AG08395 (cell line): ENCODE data around the gene TP53BP2.
"Not testable (repeated sequence)": the region's sequence is repeated elsewhere in the genome, so short reads cannot be mapped to it uniquely, and the experiment has no call there.

Source experiments
- DNase-seq: peaks from one replicate; pipeline ENCODE4 v3.0.0; 2012; ENCODE audit warnings: mixed read lengths, low spot score

Gene TP53BP2, protein sequence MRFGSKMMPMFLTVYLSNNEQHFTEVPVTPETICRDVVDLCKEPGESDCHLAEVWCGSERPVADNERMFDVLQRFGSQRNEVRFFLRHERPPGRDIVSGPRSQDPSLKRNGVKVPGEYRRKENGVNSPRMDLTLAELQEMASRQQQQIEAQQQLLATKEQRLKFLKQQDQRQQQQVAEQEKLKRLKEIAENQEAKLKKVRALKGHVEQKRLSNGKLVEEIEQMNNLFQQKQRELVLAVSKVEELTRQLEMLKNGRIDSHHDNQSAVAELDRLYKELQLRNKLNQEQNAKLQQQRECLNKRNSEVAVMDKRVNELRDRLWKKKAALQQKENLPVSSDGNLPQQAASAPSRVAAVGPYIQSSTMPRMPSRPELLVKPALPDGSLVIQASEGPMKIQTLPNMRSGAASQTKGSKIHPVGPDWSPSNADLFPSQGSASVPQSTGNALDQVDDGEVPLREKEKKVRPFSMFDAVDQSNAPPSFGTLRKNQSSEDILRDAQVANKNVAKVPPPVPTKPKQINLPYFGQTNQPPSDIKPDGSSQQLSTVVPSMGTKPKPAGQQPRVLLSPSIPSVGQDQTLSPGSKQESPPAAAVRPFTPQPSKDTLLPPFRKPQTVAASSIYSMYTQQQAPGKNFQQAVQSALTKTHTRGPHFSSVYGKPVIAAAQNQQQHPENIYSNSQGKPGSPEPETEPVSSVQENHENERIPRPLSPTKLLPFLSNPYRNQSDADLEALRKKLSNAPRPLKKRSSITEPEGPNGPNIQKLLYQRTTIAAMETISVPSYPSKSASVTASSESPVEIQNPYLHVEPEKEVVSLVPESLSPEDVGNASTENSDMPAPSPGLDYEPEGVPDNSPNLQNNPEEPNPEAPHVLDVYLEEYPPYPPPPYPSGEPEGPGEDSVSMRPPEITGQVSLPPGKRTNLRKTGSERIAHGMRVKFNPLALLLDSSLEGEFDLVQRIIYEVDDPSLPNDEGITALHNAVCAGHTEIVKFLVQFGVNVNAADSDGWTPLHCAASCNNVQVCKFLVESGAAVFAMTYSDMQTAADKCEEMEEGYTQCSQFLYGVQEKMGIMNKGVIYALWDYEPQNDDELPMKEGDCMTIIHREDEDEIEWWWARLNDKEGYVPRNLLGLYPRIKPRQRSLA

GRCh38 chr1:223845810-223846682 is at the start of gene TP53BP2:
TSS of gene TP53BP2 (minus strand) at chr1:223845947. CDS start at chr1:223845680, 267 bp downstream.
- peak; percentile 95 for DNase-seq

DNA sequence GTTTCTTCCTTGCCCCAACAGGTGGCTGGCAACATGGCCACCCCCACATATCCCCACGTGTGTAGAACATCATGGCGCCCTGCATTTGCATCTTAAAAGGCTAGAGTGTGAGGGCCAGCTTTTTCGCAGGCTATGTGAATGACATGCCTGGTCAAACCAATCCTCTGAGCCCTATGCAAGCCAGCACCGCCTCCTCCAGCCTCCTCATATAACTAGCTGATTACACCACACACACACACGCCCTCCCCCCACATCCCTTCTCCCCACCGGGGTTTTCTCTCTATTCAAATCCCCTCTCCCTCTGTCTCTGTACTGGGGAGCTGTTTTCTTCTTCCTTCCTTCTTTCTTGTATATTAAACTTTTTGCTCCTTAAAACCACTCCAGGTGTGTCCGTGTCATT is 44.7 kb upstream of the TP53BP2 start:
- DNase-seq = not testable (repeated sequence)

GRCh38 chr1:223889319-223889718 is 43.6 kb upstream of the TP53BP2 start:
- not testable (repeated sequence) for DNase-seq

- DNase-seq = peak; percentile 90
Measured at GRCh38 chr1:223887747-223888418, 42.1 kb upstream of the TP53BP2 start.

GRCh38 chr1:223886516-223886921 is 40.8 kb upstream of the TP53BP2 start:
- DNase-seq = no peak

- no peak for DNase-seq
Measured at GRCh38 chr1:223885614-223886013, 39.9 kb upstream of the TP53BP2 start.

DNA sequence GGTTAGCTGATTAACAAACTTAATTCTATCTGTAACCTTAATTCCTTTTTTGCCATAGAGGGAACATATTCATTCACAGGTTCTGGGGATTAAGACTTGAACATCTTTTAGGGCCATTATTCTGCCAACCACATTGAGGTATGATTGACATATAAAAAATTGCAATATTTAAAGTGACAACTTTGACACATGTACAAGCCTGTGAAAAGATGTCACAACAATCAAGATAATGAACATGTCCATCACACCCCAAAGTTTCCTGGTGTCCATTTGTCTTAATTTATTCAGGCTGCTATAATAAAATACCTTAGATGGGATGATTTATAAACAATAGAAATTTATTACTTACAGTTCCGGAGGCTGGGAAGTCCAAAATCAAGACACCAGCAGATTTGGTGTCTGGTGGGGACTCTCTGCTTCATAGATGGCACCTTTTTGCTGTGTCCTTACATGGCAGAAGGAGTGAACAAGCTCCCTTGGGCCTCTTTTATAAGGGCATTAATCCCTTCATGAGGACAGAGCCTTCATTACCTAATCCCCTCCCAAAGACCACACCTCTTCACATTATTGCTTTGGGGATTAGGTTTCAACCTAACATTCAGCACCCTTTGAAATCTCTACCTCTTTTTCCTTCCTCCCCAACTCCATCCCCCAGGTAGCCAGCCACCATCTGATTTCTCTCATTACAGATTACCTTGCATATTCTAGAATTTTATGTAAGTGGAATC is 33.0 kb upstream of the TP53BP2 start:
- DNase-seq = no peak

- no peak for DNase-seq
Measured at GRCh38 chr1:223877804-223878203, 32.1 kb upstream of the TP53BP2 start.

DNA sequence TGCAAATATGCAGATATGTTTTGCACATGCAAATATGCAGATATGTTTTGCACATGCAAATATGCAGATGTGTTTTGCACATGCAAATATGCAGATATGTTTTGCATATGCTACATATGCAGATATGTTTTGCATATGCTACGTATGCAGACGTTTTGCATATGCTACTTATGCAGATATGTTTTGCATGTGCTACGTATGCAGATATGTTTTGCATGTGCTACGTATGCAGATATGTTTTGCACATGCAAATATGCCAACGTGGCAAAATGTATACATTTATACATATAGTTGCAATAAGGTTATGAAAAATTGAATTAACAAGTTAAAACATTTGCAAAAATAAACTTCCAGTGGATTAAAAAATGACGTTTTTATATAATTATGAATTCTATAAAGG is 30.8 kb upstream of the TP53BP2 start:
- DNase-seq = no peak

GRCh38 chr1:223873044-223873443 is 27.3 kb upstream of the TP53BP2 start:
- DNase-seq = no peak

GRCh38 chr1:223872308-223872901 is 26.7 kb upstream of the TP53BP2 start:
- no peak for DNase-seq

DNA sequence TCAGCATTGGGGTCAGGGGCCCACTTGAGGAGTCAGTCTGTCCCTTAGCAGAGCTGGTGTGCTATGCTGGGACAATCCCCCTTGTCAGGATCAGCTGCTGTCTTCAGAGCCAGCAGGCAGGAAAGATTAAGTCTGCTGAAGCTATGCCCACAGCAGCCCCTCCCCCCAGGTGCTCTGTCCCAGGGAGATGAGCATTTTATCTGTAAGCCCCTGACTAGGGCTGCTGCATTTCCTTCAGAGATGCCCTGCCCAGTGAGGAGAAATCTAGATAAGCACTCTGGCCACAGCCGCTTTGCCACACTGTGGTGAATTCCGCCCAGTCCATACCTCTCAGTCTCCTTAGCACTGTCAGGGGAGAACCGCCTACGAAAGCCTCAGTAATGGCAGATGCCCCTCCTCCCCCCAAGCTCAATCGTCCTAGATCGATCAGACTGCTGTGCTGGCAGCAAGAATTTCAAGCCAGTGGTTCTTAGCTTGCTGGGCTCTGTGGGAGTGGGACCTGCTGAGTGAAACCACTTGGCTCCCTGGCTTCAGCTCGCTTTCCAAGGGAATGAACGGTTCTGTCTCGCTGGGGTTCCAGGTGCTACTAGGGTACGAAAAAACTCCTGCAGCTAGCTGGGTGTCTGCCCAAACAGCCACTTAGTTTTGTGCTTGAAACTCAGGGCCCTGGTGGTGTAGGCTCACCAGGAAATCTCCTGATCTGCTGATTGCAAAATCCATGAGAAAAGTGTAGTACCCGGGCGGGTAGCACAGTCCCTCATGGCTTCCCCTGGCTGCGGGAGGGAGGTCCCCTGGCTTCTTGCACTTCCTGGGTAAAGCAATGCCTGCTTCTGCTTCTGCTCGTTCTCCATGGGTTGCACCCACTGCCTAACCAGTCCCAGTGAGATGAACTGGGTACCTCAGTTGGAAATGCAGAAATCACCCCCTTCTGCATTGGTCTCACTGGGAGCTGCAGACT is 25.1 kb upstream of the TP53BP2 start:
- DNase-seq = no peak

GRCh38 chr1:223864599-223865368 is 19.0 kb upstream of the TP53BP2 start:
- DNase-seq = not testable (repeated sequence)

- DNase-seq = no peak
Measured at GRCh38 chr1:223864084-223864483, 18.3 kb upstream of the TP53BP2 start.

DNA sequence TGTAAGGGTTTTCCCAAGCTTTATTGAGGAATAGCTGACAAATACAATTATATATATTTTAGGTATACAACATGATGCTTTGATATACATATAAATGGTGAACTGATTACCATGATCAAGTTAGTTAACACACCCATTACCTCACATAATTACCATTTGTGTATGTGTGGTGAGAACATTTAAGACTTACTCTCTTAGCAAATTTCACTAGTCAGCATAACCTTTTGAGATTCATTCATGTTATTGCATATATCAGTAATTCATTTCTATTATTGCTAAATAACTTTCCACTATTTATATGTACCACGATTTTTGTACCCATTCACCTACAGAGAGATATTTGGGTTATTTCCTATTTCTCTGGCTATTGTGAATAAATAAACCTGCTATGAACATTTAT is 16.2 kb upstream of the TP53BP2 start:
- DNase-seq = no peak

DNA sequence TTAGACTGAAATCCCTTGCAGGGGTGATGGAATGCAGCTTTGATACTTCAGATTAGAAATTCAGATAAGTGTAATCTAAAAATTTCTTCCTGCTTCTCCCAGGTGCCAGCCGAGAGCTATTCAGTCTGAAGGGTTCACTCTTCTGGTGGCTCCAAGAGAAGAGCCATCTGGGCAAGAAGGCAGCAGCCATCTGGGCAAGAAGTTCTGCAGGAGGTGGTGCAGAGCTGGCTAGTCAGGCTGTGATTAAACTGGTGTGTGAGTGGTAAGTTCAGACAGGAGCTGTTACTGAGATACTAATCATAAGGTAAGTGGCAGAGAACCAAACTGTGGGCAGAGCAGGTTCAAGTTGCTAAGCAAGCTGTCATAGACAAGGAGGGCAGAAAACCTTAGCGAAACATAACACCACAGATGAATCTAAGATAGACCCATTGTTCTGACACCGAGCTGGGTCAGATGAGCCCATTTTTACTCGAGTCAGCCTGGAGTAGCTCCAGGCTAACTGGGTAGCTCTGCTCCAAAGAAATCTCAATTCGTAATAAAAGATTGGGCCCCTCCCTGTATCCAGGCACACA is 14.4 kb upstream of the TP53BP2 start:
- DNase-seq = no peak

GRCh38 chr1:223859058-223859457 is 13.3 kb upstream of the TP53BP2 start:
- no peak for DNase-seq
